PC-3 (cell line): ENCODE results near the gene KRTAP5-10. TPM values are rescaled to one million over a fixed set of nuclear protein-coding genes. Genes with fewer than 3 reads are reported as not detected.
"Not testable (repeated sequence)": the region's sequence is repeated elsewhere in the genome, so short reads cannot be mapped to it uniquely, and the experiment has no call there.

ENCODE experiments used
- ATAC-seq: fragments of 200-7000 bp; cut with Tn5 transposase; 2 replicates; pipeline ENCODE4 v1.9.1; 2020; ENCODE audit warnings: mild to moderate bottlenecking, moderate library complexity
- BruUV-seq: library from RNA; stranded (reverse); fragments of 400-500 nt; replicated peaks from 2 replicates; lab custom pipeline; 2021; lab: Mats Ljungman, UMichigan
- CTCF ChIA-PET: fragments of 300-600 bp; sonication (Branson Sonifier 250); formaldehyde crosslinking; loops from one replicate; lab custom pipeline; 2022; ENCODE audit warnings: antibody characterized with exemption; lab: Charles Lee
- POLR2A ChIA-PET: fragments of 300-600 bp; sonication (Branson Sonifier 250); formaldehyde crosslinking; loops from one replicate; lab custom pipeline; 2022; ENCODE audit warnings: antibody characterized with exemption; ENCODE audit not compliant: unreplicated experiment; lab: Charles Lee
- DNase-seq: peaks from one replicate; pipeline ENCODE4 v3.0.0-alpha.2; 2015
- H2AFZ ChIP-seq: fragments of 300-600 bp; sonication (generic); 2 replicates; pipeline ENCODE4 v1.6.0; 2016; ENCODE audit warnings: antibody characterized with exemption, low read length
- H3F3A ChIP-seq: fragments of 300-600 bp; sonication (generic); one replicate; pipeline ENCODE4 v1.6.0; 2017; ENCODE audit warnings: antibody characterized with exemption, low read length, control low read depth, mild to moderate bottlenecking; ENCODE audit not compliant: unreplicated experiment
- H3K27ac ChIP-seq: fragments of 300-600 bp; sonication (generic); 2 replicates; pipeline ENCODE4 v1.5.1; 2016; ENCODE audit warnings: mild to moderate bottlenecking, low read length
- H3K27me3 ChIP-seq: fragments of 300-600 bp; sonication (generic); 2 replicates; pipeline ENCODE4 v1.6.1; 2016; ENCODE audit warnings: low read length, mixed read lengths
- H3K36me3 ChIP-seq: fragments of 300-600 bp; sonication (generic); 2 replicates; pipeline ENCODE4 v1.6.1; 2016; ENCODE audit warnings: low read depth, mixed run types, low read length, mixed read lengths
- H3K4me1 ChIP-seq: fragments of 300-600 bp; sonication (generic); 2 replicates; pipeline ENCODE4 v1.5.1; 2016; ENCODE audit warnings: low read length; ENCODE audit not compliant: insufficient read depth
- H3K4me2 ChIP-seq: fragments of 300-600 bp; sonication (generic); 2 replicates; pipeline ENCODE4 v1.6.0; 2016; ENCODE audit warnings: low read length
- H3K4me3 ChIP-seq: fragments of 300-600 bp; sonication (generic); 2 replicates; pipeline ENCODE4 v1.5.1; 2016; ENCODE audit warnings: mild to moderate bottlenecking, low read length, mixed read lengths
- H3K79me2 ChIP-seq: fragments of 300-600 bp; sonication (generic); 2 replicates; pipeline ENCODE4 v1.6.1; 2017; ENCODE audit warnings: low read length, mixed read lengths
- H3K9ac ChIP-seq: fragments of 300-600 bp; sonication (generic); 2 replicates; pipeline ENCODE4 v1.6.0; 2016; ENCODE audit warnings: mild to moderate bottlenecking, low read length
- H3K9me2 ChIP-seq: fragments of 300-600 bp; sonication (generic); replicated peaks from 2 replicates; pipeline ENCODE4 v1.6.1; 2016; ENCODE audit warnings: mixed run types, low read length, mixed read lengths
- H3K9me3 ChIP-seq: fragments of 300-600 bp; sonication (generic); 2 replicates; pipeline ENCODE4 v1.6.1; 2016; ENCODE audit warnings: low read length, mixed read lengths
- H4K20me1 ChIP-seq: fragments of 300-600 bp; sonication (generic); 2 replicates; pipeline ENCODE4 v1.6.1; 2016; ENCODE audit warnings: low read length, mixed read lengths
- CTCF ChIP-seq: fragments of 300-600 bp; sonication (generic); conservative IDR thresholded peaks from 2 replicates; pipeline ENCODE4 v1.5.1; 2017; ENCODE audit warnings: antibody characterized with exemption, low read depth, mild to moderate bottlenecking, low read length
- EZH2 ChIP-seq: fragments of 300-600 bp; sonication (generic); IDR thresholded peaks from one replicate; pipeline ENCODE4 v1.6.1; 2017; ENCODE audit warnings: antibody characterized with exemption, mild to moderate bottlenecking, low read length; ENCODE audit not compliant: unreplicated experiment
- EZH2phosphoT487 ChIP-seq: fragments of 300-600 bp; sonication (generic); IDR thresholded peaks from 2 replicates; pipeline ENCODE4 v1.6.1; 2018; ENCODE audit warnings: mild to moderate bottlenecking, antibody characterized with exemption, low read length, borderline replicate concordance
- intact Hi-C: fragments of 100-400 bp; cut with micrococcal nuclease; formaldehyde crosslinking; loops from 2 replicates; pipeline ENCODE4 v1.9.0; 2023
- total RNA-seq: library from RNA; depleted of rRNA; stranded (reverse); fragments of >200 nt; gene quantifications from 2 replicates; pipeline ENCODE4 v1.2.3, GENCODE V29; 2014

Gene KRTAP5-10
- total RNA-seq, 1 experiment from 2014 or later, result not detected

GRCh38 chr11:71527576-71528210 is 37.7 kb upstream of the KRTAP5-10 start:
- no peak overlapping the region for H3K9ac ChIP-seq
- H3K27ac ChIP-seq, result no peak overlapping the region
- no TSS peak for BruUV-seq
- no peak overlapping the region for H3K4me2 ChIP-seq
- H3K9me2 ChIP-seq, result no peaks in the 10 kb centered on the region
- 0 out of 2 replicates have a peak, but pooled peaks cover 8% of the 10 kb centered on the region for H3K4me1 ChIP-seq
- no peaks in the 10 kb centered on the region for H3K36me3 ChIP-seq
- no peaks in the 10 kb centered on the region for H3K9me3 ChIP-seq
- no peaks in the 10 kb centered on the region for H3F3A ChIP-seq
- POLR2A ChIA-PET, result no interaction called here
- H3K27me3 ChIP-seq, result no peaks in the 10 kb centered on the region
- CTCF ChIA-PET, result no interaction called here
- TF ChIP-seq EZH2 (no peak), EZH2phosphoT487 (no peak), CTCF (no peak)
- no peak overlapping the region for H2AFZ ChIP-seq
- H3K79me2 ChIP-seq, result no peaks in the 10 kb centered on the region
- no peaks in the 10 kb centered on the region for H4K20me1 ChIP-seq
- intact Hi-C loops, result no loop called here
- DNase-seq, result no peak
- H3K4me3 ChIP-seq, result no peak overlapping the region
- no peak for ATAC-seq

GRCh38 chr11:71530602-71531001 is 34.8 kb upstream of the KRTAP5-10 start:
- H3K27ac ChIP-seq, result no peak overlapping the region
- H3K79me2 ChIP-seq, result no peaks in the 10 kb centered on the region
- no peak overlapping the region for H3K9ac ChIP-seq
- ATAC-seq, result no peak
- TF ChIP-seq EZH2, result no peak
- CTCF ChIA-PET, result no interaction called here
- no peak overlapping the region for H2AFZ ChIP-seq
- DNase-seq, result no peak
- no peaks in the 10 kb centered on the region for H3K4me1 ChIP-seq
- no peaks in the 10 kb centered on the region for H3K27me3 ChIP-seq
- no peaks in the 10 kb centered on the region for H4K20me1 ChIP-seq
- no peaks in the 10 kb centered on the region for H3K36me3 ChIP-seq
- intact Hi-C loops, result no loop called here
- no peaks in the 10 kb centered on the region for H3K9me2 ChIP-seq
- no peaks in the 10 kb centered on the region for H3K9me3 ChIP-seq
- no peak overlapping the region for H3K4me2 ChIP-seq
- POLR2A ChIA-PET, result no interaction called here
- BruUV-seq, result no TSS peak
- H3K4me3 ChIP-seq, result no peak overlapping the region
- H3F3A ChIP-seq, result no peaks in the 10 kb centered on the region

- no peaks in the 10 kb centered on the region for H3F3A ChIP-seq
- H3K9me2 ChIP-seq, result no peaks in the 10 kb centered on the region
- H3K9me3 ChIP-seq, result no peaks in the 10 kb centered on the region
- H3K79me2 ChIP-seq, result no peaks in the 10 kb centered on the region
- H3K4me3 ChIP-seq, result no peak overlapping the region
- DNase-seq, result no peak
- H3K27me3 ChIP-seq, result no peaks in the 10 kb centered on the region
- TF ChIP-seq CTCF (no peak), EZH2phosphoT487 (no peak), EZH2 (no peak)
- no peak overlapping the region for H3K27ac ChIP-seq
- ATAC-seq, result no peak
- no peak overlapping the region for H2AFZ ChIP-seq
- no peaks in the 10 kb centered on the region for H4K20me1 ChIP-seq
- POLR2A ChIA-PET, result no interaction called here
- H3K4me1 ChIP-seq, result no peaks in the 10 kb centered on the region
- no TSS peak for BruUV-seq
- H3K9ac ChIP-seq, result no peak overlapping the region
- no peak overlapping the region for H3K4me2 ChIP-seq
- no peaks in the 10 kb centered on the region for H3K36me3 ChIP-seq
- CTCF ChIA-PET, result no interaction called here
- intact Hi-C loops, result no loop called here
Observed at GRCh38 chr11:71532036-71532610, 33.2 kb upstream of the KRTAP5-10 start.

GRCh38 chr11:71534711-71535608 is 30.4 kb upstream of the KRTAP5-10 start:
- ATAC-seq, BruUV-seq, CTCF ChIA-PET, H3K4me1 ChIP-seq, H3K4me3 ChIP-seq, H2AFZ ChIP-seq, H3K9me2 ChIP-seq, H3K36me3 ChIP-seq, POLR2A ChIA-PET, H3K27ac ChIP-seq, DNase-seq, H3F3A ChIP-seq, intact Hi-C loops, H3K27me3 ChIP-seq, H3K9me3 ChIP-seq, H3K79me2 ChIP-seq, H4K20me1 ChIP-seq, H3K9ac ChIP-seq, H3K4me2 ChIP-seq: not testable (repeated sequence)
